Measurements from ENCODE around the gene ATP11A.

ATP11A gene

DNA sequence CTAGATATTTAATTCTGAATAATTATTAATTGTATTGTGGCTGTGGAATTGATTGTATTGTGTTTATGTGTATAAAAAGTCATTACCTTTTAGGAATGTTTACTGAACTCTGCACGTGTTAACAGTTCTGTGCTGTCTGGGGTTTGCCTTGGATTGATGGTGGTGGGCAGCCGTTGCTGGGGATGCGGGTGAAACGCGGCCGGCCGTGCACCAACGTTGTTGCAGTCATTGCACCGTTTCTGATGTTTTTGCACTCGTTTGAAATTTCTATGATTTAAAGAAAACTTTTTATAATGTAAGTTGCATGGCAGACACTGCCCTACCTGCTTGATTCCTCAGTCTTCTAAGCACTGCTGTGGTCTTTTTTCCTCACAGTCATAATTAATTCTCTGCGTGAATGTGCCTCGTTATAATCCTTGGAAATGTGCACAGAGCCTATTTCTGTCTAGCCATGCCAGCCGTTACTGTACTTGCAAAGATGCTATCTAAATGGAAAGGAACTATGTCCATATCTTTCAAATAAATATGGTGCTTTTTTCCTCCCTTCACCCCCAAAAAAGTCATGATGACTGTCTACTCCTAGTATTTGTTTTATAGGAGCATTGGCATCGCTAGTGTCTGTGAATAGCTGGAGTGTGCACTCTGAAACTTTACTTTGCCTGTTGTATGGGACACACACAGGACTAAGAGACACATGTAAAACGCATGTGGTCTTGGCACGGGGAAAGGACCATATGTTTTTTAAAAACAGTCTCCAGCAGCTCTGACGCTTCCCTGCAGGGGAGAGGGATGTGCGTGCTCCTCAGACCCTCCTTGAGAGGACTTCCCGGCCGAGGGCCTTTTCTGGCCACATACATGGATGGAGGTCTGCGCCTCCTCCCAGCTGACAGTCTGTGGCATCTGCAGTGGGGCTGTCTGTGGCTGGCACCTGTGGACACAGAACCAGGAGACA is 238.5 kb downstream of the ATP11A start:
- peaks cover 14% of the 10 kb centered on the region for H3F3A ChIP-seq (ENCODE audit: insufficient read depth, low read length)
- H3K9me3 ChIP-seq (replicated peaks; ENCODE audit: insufficient read depth, low read length) = no peaks in the 10 kb centered on the region
- H3K9ac ChIP-seq (ENCODE audit: low read length) = no peak overlapping the region
- H3K36me3 ChIP-seq (replicated peaks; ENCODE audit: insufficient read depth, low read length) = no peaks in the 10 kb centered on the region
- no peak for DNase-seq
- TF ChIP-seq EZH2phosphoT487 (IDR thresholded peaks at IDR 0.05; ENCODE audit: low read length) (no peak), EZH2 (optimal IDR thresholded peaks at IDR 0.05; ENCODE audit: low read depth, low read length) (no peak)
- TF ChIP-seq, protein P1, sequence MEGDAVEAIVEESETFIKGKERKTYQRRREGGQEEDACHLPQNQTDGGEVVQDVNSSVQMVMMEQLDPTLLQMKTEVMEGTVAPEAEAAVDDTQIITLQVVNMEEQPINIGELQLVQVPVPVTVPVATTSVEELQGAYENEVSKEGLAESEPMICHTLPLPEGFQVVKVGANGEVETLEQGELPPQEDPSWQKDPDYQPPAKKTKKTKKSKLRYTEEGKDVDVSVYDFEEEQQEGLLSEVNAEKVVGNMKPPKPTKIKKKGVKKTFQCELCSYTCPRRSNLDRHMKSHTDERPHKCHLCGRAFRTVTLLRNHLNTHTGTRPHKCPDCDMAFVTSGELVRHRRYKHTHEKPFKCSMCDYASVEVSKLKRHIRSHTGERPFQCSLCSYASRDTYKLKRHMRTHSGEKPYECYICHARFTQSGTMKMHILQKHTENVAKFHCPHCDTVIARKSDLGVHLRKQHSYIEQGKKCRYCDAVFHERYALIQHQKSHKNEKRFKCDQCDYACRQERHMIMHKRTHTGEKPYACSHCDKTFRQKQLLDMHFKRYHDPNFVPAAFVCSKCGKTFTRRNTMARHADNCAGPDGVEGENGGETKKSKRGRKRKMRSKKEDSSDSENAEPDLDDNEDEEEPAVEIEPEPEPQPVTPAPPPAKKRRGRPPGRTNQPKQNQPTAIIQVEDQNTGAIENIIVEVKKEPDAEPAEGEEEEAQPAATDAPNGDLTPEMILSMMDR (IDR thresholded peaks at IDR 0.05; ENCODE audit: low read length) = no peak
- H2AFZ ChIP-seq (ENCODE audit: low read length) = no peak overlapping the region
- H3K4me3 ChIP-seq (ENCODE audit: low read length) = no peak overlapping the region
- no peak overlapping the region for H3K4me2 ChIP-seq (ENCODE audit: low read depth, low read length)
- H3K79me2 ChIP-seq (ENCODE audit: low read length) = no peaks in the 10 kb centered on the region
- H4K20me1 ChIP-seq (ENCODE audit: insufficient read depth, low read length) = no peaks in the 10 kb centered on the region
- no peaks in the 10 kb centered on the region for H3K27me3 ChIP-seq (replicated peaks; ENCODE audit: insufficient read depth, low read length)
- no peak overlapping the region for H3K27ac ChIP-seq (ENCODE audit: low read length)
- H3K4me1 ChIP-seq (ENCODE audit: low read length) = peaks cover 6% of the 10 kb centered on the region
- H3K9me2 ChIP-seq (replicated peaks; ENCODE audit: insufficient read depth, low read length) = no peaks in the 10 kb centered on the region

DNA sequence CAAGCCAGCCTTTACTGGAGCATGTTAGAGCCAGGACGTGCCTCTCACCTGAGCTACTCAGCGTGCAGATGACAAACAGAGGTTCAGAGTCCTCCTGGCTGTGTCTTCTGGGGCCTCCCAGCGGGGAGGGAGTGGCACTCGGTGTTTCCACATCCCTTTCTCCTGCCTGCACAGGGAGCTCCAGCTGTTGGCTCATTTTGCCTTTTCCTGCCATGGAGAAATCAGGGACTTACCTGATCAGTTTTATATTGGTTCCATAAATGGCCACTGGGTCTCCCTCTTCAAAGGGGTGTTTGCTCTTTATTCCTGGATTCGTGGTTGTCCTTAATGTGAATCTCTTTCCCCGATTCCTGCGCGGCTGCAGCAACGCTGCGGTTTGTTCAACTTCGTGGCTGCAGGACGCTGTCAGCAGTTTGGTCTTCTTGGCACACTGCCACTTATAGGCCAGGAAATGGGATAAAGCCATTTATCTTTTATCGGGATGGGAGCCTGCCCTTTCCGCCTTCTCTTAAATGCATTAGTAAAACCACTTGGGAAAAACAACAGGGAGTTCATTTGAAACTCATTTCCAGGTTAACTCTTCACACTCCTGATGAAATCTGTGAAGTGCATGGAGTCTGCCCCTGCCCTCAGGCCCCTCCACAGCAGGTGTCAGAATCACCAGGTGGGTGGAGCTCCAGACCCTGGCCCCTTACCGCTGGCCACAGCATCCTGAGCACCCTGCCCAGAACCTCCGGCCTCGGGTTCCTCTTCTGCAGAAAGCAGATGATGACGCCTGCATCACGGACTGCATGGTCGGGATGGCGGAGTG is 239.3 kb downstream of the ATP11A start:
- Histone ChIP-seq H3K9me2 (replicated peaks; ENCODE audit: insufficient read depth, low read length) (no peaks in the 10 kb centered on the region), H3K9me3 (replicated peaks; ENCODE audit: insufficient read depth, low read length) (no peaks in the 10 kb centered on the region), H3K79me2 (ENCODE audit: low read length) (no peaks in the 10 kb centered on the region), H4K20me1 (ENCODE audit: insufficient read depth, low read length) (no peaks in the 10 kb centered on the region), H3K4me3 (ENCODE audit: low read length) (no peak overlapping the region), H3F3A (ENCODE audit: insufficient read depth, low read length) (peaks cover 14% of the 10 kb centered on the region), H3K9ac (ENCODE audit: low read length) (no peak overlapping the region), H3K36me3 (replicated peaks; ENCODE audit: insufficient read depth, low read length) (no peaks in the 10 kb centered on the region), H2AFZ (ENCODE audit: low read length) (no peak overlapping the region), H3K4me2 (ENCODE audit: low read depth, low read length) (no peak overlapping the region), H3K27ac (ENCODE audit: low read length) (no peak overlapping the region), H3K4me1 (ENCODE audit: low read length) (peaks cover 6% of the 10 kb centered on the region), H3K27me3 (replicated peaks; ENCODE audit: insufficient read depth, low read length) (no peaks in the 10 kb centered on the region; the same call in 1 of the 2 replicates)
- TF ChIP-seq, protein P1 (IDR thresholded peaks at IDR 0.05; ENCODE audit: low read length) = no peak
- TF ChIP-seq EZH2phosphoT487 (IDR thresholded peaks at IDR 0.05; ENCODE audit: low read length) = no peak
- TF ChIP-seq EZH2 (optimal IDR thresholded peaks at IDR 0.05; ENCODE audit: low read depth, low read length) = no peak
- no peak for DNase-seq

DNA sequence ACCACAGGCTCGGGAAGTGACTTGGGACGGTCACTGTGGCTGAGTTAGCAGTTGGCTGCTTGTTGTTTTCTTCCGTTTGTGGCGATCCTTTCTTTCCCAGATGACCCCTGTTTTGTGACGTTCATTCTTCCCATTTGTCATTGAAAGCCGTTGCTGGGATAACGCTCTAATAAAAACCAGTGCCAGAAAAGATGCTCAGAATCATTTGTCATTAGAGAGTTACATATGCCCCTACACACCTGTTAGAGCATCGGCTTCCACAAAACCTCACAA is 239.9 kb downstream of the ATP11A start:
- Histone ChIP-seq H2AFZ (ENCODE audit: low read length) (no peak overlapping the region), H3K4me2 (ENCODE audit: low read depth, low read length) (no peak overlapping the region), H4K20me1 (ENCODE audit: insufficient read depth, low read length) (no peaks in the 10 kb centered on the region), H3F3A (ENCODE audit: insufficient read depth, low read length) (peaks cover 14% of the 10 kb centered on the region), H3K9ac (ENCODE audit: low read length) (no peak overlapping the region), H3K4me1 (ENCODE audit: low read length) (peaks cover 6% of the 10 kb centered on the region), H3K27me3 (replicated peaks; ENCODE audit: insufficient read depth, low read length) (no peaks in the 10 kb centered on the region; the same call in 1 of the 2 replicates), H3K9me2 (replicated peaks; ENCODE audit: insufficient read depth, low read length) (no peaks in the 10 kb centered on the region), H3K4me3 (ENCODE audit: low read length) (no peak overlapping the region), H3K27ac (ENCODE audit: low read length) (no peak overlapping the region), H3K9me3 (replicated peaks; ENCODE audit: insufficient read depth, low read length) (no peaks in the 10 kb centered on the region), H3K36me3 (replicated peaks; ENCODE audit: insufficient read depth, low read length) (no peaks in the 10 kb centered on the region), H3K79me2 (ENCODE audit: low read length) (no peaks in the 10 kb centered on the region)
- DNase-seq = no peak
- no peak for TF ChIP-seq EZH2 (optimal IDR thresholded peaks at IDR 0.05; ENCODE audit: low read depth, low read length)
- TF ChIP-seq, protein P1 (IDR thresholded peaks at IDR 0.05; ENCODE audit: low read length) = no peak
